Stimulated activated CD4-positive, alpha-beta T cell treated with anti-CD3 and anti-CD28 coated beads, Interleukin-2, amount 100 ng/mL, for 4 hours (primary cell): Measurements from ENCODE around the gene COPZ1.
A peak's percentile ranks its signal among the peaks of the same experiment; 100 is the strongest.

ENCODE experiments used
- DNase-seq: peaks from one replicate; pipeline ENCODE4 v3.0.0-alpha.2; 2020; ENCODE audit warnings: low read depth

Gene COPZ1

DNA sequence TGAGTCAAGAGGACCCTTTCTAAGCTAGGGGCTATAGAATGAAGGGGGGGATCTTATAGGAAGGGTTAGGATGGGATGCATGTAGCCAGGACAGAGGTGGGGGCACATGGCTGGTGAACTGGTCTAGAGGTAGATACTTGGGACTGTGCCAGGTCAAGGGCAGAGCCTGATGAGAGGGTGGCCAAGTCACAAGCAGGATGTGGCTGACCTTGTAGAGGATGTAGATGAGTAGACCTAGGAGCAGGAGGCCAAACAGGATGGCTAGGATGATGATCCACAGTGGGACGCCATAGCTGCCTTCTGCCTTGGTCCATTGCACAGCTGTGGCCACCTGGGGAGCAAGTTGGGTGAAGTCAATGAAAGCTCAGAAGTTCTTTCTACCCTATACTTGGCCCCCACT, 72.2 kb downstream of the COPZ1 start:
- no peak for DNase-seq

DNA sequence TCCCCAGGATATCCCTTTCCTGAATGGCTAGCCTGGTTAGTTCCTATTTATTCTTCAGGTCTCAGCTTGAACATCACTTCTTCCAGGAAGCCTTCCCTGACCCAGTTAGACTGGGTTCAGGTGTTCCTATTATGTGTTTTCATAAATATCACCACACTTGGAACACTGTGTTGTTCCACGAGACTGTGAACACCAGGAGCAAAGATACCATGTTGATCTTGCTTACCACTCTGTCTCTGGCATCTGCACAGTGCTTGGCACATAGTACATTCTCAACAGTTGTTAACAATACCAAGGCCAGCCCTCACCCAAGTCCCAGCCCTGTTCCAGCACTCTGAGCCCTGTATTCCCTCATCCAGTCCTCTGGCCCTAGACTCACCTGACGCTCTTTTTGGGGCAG, 73.3 kb downstream of the COPZ1 start:
- DNase-seq, result no peak

DNA sequence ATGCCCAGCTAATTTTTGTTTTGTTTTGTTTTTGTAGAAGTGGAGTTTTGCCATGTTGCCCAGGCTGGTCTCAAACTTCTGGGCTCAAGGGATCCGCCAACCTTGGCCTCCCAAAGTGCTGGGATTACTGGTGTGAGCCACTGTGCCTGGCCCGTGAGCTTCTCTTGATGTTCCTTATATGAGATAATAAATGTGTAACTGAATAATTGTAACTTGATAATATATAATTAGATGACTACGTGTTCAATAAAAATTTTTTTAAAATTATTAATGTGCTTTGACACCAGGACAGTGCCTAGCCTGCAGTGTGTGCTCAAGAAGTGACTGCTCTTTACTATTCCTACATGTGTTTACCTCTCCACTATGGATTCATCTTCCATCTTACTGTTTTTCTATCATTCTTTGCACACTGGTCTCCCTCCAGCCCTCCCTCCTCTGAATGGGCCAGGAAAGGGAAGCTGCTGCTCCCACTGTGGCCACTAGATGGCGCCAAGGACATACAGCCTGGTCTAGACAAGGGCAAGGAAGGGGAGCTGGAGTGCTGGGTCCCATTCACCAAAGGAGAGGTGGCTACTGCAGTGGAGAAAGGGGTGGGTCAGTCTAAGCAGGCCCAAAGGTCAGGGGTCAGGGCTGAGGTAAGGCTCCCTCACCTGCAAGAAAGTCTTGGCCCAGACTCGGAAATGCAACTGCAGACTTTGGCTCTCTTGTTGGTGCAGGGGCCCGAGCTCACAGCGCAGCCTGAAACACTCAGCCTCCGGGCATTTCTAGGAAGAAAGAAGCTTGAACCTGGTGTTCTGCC, 74.3 kb downstream of the COPZ1 start:
- DNase-seq, result peak; percentile 76

DNA sequence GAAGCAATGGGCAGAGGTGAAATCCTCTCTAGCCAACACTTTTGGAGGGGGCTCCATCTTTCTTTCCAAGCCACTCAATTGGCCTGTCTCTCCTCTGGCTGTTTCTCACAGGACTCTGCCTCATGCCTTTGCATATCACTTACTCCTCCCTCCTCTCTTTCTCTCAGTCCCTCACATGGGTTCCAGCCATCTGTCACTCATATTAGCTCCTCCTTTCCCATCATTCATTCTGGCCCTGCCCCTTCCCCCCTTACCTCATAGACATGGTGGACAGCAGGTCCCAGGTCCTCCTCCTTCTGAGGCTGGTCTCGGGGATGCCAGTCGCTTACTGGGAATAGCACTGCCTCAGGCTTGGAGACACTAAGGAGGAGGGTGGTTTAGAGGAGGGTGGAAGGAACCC, 76.2 kb downstream of the COPZ1 start:
- no peak for DNase-seq
